NCI-H510A treated with DMSO at 0.1 percent for 48 hours (cell line): Measurements from ENCODE around the gene NDUFS7.
A peak's percentile ranks its signal among the peaks of the same experiment; 100 is the strongest.

ENCODE experiments used
- DNase-seq: peaks from one replicate; lab custom pipeline; 2025; lab: John Stamatoyannopoulos, UW

NDUFS7 gene

DNA sequence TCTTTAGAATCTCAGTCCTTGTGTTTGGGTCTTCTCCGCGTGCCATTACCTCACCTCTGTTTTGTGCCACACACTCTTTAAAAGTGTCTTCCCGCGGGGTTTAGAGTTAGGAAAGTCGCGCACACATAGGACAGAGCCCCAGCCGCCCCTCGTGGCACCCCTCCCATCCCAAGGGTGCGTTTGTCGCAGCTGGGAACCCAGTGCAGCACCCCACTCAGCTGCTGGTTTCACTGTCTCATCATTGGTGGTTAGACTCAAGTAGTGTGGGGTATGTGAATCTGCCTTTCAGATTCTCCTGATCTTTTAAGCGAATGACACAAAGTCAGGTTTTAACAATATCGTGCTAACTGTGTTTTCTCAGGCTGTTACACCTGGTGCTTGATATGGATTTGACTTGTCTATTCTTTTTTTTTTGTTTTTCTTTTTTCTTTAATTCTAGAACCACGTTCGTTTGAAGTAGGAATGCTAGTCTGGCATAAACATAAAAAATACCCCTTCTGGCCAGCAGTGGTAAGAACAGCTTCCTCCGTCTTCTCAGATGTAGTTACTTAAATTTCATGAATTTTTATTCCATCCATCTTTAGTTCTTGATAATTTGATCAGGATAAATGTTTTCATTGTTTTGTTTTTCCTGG, 19.5 kb upstream of the NDUFS7 start:
- DNase-seq, result no peak

DNA sequence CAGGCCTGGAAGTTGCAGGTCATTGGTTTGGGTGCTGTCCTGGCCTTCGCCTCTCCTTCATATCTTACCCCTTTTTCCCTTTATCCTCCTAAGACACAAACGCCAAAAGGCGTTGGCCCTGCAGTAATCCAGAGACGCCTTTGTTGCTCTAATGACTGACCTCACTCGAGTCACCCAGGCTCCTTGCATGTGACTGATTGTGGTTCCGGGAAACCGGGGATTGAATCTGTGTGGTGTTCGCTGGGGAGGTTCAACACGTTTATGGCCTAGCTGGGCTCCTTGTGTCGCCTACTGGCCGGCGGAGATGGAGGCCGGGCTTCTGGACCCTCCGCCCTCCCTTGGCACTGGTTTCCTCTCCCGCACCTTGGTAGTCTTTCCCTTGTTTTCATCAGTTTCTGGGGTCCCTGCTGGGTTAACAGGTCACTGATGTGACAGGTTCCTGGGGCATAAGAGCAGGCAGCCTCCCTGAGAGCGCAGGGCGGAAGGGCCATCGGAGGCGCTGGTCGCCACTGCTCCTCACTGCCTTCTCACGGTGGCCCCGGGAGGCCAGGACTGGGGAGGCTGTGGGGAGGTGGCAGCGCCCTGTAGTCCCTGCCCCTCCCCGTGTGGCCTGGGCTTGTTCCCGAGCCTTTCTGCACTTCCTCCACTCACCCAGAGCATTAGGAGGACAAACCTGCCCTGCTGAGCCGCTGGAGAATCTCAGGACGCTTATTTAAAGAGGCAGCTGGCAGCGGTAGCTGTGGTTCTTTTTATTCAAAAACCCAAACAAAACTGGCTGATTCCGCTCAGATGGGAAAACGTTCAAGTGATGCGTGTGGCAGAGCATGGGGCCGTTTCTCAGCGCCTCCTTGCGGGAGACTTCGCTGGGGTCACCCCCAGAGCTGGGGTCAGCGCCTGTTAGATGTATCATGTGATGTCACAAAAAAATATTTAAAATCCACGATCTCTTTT, 18.1 kb upstream of the NDUFS7 start:
- no peak for DNase-seq

DNA sequence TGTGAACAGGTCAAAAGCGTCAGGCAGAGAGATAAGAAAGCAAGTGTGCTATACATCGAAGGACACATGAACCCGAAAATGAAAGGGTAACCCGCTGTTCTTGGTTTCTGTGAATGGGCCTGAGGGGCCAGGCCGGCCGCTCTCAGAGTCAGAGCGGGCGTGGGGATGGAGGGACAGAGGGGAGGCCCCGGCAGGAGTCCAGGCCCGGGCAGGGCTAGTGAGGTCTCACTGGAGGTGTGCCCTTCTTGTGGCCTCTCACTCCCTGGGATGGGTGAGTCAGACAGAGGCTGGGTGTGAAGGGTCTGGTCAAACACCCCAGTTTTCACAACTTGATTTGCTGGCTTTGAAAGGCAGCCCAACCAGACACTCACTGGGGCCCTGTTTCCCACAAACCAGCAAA, 17.4 kb upstream of the NDUFS7 start:
- DNase-seq, result no peak

DNA sequence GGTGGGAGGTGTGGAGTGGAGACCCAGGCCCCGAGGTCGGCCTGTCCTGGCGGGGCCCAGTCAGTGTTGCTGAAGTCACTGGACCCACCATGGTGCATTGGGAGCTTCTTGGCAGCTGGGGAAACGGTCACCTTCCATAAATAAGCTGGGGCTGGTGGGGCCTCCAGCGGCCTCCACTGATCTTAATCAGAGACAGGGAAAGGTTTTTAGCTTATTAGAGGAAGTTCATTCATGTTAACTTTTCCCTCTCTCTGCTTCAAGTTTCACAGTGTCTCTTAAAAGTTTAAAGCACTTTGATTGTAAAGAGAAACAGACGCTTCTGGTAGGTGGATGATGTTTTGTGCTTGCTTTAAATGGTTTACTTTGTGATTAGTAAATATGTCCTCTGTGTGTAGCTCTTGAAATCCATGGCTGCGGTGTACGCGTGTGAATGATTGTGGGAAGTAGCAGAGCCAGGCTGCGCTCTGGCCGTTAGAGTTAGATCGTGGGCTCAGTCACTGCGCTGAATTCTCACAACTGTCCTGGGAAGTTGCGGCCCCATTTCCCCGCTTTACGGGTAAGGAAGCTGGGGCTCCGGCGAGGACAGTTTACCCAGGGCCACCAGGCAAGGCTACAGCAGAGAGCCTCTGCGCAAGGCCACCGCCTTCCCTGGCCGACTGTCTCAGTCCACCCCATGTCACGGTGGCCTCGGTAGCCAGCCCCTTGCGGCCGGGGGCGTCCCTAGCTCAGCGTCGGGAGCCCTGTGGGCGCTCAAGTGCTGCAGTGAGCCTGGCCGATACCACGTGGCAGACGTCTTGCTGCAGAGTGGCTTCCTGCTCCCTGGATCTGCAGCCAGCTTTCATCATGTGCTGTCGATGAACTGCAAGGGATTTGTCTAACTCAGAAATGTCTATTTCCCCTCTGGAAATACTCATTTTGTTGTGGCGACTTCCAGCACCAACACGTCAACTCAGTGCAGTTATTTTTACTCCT, 16.5 kb upstream of the NDUFS7 start:
- no peak for DNase-seq

DNA sequence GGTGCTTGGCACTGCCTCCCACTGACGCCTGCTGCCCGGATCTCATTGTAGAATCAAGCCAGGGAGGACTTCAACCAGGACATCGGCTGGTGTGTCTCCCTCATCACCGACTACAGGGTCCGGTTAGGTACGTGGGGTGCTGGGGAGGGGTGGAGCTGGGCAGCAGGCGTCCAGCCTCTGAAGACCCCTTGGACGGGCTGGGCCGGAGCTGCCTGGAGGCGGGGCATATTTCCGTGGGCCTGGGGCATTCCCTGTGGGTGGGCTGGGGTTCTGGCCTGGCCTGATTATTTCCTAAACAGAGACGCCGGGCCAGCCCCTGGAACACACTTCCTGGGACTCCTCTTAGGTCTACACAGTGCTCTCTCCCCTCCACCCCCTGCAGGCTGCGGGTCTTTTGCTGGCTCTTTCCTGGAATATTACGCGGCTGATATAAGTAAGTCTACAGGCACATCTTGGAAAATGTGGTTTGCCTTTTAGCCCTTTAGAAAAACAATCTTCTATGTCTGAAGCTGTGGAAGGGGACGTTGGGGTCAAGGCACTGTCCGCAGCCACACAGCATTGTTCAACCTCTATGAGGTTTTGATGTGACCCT, 14.4 kb upstream of the NDUFS7 start:
- DNase-seq, result no peak

DNA sequence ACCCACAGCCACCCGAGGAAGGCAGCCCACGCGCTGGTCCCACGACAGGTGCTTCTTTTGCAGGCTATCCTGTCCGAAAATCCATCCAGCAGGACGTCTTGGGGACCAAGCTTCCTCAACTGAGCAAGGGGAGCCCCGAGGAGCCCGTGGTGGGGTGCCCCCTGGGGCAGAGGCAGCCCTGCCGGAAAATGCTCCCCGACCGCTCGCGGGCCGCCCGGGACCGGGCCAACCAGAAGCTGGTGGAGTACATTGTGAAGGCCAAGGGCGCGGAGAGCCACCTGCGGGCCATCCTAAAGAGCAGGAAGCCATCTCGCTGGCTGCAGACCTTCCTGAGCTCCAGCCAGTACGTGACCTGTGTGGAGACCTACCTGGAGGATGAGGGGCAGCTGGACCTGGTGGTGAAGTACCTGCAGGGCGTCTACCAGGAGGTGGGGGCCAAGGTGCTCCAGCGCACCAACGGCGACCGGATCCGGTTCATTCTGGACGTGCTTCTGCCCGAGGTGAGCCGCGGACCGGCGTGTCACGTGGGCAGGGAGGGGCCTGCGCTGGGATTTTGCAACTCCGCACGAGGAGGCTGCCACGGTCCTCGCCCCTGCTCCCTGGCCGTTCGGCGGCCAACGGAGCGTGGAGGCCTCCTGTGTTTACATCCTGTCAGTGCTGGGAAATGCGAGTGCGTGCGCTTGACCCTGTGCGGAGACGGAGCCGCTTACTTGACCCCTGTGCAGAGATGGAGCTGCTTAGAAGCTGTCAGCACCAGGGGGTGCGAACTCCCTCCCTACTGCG, 12.9 kb upstream of the NDUFS7 start:
- DNase-seq, result peak; percentile 33

DNA sequence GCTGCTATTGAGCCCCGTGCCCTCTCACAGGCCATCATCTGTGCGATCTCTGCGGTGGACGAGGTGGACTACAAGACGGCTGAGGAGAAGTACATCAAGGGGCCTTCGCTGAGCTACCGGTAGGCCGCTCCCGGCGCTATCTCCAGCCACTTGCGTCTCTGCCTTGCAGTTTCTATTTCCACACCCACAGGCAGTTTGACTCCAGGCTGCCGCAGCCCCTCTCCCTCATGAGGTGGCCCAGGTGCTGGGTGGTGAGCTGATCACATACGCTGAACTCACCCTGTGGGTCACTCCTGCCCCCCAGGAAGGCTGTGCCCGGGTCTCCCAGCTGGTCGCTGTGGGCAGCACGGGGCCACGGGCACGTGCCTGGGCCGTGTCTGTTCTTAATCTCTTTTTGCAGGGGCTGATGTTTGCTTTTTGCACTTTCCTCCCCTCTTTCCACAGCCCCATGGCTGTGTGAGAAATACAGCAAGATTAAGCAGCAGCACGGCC, 10.6 kb upstream of the NDUFS7 start:
- DNase-seq, result no peak

DNA sequence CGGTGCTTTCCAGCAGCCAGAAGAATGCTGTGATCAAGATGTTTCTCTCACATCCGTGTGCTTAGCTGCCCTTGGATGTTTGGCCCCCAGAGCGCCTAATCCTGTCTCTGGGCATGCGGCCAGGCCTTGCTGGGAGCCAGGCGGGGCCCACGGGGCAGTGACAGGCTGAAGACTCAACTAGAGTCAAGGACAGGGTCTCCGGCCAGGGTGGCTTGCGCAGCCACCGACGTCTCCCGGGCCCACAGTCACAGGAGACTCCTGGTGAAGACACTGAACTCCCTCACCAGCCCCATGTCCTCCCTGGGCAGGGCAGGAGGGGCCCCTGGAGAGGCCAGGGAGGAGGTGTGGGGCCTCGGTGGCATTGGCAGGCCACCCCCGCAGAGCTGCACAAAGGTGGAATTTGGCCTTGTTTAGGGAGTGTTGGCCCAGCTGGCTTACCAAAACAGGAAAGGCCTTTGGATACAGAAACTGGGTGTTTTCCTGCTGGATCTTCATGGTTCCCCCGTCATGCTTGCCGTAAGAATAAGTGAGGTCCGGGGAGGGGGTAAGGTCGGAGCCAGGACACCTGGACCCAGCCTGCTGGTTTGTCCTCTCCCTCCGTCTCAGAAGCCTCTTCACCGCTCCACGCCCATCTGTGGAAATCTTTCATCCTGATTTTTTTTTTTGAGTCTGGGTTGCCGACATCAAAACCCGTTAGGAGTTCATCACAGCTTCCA, 10.0 kb upstream of the NDUFS7 start:
- no peak for DNase-seq

DNA sequence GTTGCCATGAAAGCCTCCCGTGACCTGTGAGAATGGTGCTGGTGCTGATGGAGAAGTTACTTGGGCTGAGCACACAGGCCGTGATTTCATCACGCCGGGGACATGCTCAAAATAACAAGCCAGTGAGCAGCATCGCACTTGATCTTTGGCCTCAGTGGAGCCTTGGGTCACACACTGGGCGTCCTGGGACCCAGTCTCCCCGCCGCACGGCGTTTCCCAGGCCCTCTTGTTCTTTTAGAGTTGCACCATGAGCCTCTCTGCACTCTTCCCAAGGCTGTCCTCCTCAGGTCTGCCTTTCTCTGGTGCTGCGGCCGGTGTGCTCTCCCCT, 9.5 kb upstream of the NDUFS7 start:
- no peak for DNase-seq

DNA sequence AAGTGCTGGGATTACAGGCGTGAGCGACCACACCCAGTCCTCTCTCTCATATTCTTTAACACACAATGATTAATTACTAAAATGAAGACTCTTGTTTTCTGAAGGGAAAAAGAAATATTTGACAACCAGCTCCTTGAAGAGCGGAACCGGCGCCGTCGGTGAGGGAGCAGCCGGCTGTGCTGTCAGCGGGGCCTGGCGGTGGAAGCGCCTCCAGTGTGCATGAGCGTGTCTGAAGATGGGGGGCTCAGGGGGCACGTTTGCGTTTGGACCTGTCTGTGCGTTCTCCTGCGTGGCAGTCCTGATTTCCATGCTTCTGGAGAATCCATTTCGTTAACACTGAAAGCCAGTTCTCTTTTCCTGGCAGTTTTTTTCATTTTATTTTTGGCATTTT, 7.3 kb upstream of the NDUFS7 start:
- DNase-seq, result no peak

DNA sequence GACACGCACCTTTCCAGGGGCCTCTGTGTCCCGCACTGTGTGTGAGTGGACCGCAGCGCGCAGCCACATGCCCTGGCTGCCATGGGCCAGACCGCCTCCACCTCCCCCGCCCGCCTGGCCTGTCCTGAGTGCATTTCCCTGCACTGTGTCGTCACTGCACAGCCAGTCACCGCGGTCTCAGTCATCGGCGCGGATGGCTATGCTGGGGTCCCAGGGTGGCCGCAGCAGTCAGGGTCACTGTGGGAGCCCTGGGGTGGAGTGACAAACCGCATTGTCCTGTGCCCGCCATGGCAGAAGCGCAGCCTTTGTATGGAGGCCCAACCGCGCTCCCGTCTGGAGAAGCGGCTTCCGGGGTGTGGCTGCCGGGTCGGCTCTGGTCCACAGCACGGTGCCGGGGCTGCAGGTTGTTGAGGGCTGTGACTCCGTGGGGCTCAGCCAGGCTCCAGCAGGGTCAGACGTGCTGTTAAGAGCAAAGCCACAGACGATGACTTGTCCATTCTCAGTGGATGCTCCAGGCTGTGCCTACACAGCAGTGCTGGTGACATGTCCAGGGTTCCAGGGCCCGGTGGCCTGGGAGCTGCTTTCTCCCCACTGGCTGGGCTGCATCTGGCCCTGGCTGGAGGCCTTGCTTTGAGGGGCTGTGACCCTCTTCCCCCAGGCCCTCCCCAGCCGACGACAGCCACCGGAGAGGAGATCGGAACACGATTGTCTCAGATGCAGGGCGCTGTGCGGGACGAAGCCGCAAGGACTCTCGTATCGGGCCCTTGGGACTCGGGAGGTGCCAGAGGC, 6.3 kb upstream of the NDUFS7 start:
- DNase-seq, result no peak

DNA sequence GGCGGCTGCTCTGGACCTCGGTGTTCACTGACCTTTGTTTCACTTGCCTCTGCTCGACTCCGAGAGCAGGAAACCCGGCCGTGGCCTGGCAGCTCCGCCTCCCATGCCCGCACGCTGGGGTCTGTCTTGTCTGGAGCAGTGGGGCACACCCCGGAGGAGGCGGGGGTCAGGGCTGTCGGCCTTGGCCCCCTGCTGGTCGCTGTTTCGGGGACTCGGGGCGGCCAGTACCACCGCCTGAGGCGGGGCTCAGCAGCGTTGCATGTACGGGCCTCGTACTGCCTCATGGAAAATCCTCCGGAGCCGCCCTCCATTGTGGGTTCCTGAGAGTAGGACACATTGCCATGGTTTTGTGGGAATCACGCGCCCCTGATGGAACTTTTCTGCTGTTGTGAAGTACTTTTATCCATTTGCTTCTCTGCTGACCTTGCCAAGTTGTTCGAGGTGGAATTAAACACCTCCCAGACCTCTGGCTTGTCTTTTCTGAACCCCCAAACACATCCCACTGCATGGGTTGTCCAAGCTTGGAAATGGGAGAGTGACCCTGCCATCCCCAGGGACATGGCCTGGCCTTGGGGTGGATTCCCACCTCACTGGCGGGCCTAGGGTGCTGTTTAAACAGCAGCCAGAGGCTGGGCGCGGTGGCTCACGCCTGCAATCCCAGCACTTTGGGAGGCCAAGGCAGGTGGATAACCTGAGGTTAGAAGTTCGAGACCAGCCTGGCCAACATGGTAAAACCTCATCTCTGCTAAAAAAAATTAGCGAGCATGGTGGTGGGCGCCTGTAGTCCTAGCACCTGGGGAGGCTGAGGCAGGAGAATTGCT, 5.5 kb upstream of the NDUFS7 start:
- DNase-seq, result no peak

DNA sequence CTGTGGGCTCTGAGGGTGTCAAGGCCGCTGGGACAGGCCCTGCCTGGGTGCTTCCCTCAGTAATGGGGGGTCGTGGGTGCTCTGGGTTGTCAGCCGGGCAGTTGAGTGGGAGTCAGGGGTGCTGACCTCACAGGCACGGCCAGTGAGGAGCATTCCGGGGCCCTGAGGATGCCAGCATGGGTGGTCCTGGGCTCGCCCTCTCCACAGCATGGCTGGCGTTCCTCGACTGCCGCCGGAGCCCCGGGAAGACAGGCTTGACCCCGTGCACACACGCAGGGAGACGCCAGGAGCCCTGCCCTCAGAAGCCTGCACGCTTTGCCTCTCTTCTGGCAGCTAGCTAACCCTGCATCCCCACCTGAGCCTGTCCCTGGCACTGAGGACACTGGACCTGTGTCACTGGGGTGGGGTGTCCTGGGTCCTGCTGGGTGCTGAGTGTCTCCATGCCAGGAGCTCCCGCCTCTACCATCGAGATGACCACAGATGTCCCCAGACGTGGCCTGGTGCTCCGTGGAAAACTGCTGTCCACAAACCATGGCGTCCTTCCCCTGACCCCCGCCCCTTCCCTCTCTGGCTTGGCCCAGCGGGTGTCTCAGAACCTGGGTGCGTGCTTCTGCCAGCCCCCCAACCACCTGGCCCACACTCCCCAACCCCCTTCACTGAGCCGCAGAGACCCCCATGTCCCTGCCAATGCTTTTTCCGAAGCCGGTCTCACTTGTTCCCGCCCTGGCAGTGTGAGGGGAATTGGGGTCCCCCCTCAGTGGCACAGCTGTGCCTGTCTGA, 4.4 kb upstream of the NDUFS7 start:
- DNase-seq, result no peak

DNA sequence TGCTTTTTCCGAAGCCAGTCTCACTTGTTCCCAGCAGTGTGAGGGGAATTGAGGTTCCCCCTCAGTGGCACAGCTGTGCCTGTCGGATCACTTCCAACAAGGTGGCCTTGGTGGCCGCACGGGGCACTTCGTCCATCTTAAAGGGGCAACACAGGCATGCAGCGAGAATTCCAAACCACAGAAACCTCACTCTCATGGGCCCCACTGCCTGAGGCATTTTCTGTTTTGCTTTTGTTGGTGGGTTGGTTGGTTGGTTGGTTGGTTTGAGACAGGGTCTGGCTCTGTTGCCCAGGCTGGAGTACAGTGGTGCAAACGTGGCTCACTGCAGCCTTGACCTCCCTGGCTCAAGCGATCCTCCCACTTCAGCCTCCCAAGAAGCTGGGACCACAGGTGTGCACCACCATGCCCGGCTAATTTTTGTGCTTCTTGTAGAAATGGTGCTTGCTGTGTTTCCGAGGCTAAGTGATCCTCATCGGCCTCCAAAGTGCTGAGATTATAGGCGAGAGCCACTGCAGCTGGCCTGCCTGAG, 3.7 kb upstream of the NDUFS7 start:
- no peak for DNase-seq

DNA sequence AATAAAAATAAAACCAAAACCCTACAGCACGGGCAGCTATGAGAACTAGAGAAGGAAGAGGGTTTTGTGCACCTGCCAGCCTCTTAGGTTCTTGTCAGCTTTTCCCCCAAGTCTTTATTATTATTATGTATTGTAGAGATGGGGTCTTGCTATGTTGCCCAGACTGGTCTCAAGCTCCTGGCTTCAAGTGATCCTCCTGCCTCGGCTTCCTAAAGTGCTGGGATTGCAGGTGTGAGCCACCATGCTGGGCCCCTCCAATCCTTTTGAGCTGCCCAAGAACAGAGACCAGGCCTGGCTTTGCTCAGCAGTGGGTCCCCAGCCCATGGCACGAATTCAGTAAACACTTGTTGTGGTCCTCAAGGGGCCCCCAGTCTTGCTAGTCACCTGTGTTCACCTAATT, 1.5 kb upstream of the NDUFS7 start:
- no peak for DNase-seq

DNA sequence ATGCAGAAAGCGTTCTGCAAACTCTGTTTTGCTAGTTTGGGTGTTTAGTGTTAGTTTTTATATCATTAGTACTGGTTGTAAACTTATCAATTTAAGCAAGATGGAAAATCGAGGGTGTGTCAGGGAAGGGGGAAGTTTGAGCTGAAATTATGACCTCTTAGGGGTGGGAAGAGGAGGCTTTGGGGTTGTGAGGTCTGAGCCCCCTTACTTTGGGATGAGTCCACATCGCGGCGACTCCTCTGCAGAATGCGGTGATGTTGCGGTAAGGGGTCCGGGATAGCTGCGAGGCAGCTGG, 743 bp upstream of the NDUFS7 start:
- no peak for DNase-seq

DNA sequence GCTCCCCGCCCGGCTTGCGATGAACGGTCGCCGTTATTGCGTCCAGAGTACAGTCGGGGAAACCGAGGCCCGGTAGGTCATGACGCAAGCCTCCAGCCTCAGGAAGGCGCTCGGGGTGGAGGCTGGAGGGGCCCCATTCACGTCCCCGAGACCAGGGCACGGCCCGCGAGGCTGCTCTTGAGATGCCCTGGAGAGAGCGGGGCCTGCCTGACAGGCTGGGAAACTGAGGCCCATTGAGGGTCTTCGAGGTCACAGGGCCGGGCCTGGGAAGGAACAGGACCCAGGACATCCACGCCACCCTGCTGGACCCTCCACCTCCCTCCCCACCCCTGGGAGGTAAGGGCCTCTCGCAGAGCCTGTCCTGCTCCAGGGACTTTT, 367 bp downstream of the NDUFS7 start:
- no peak for DNase-seq
